H1 (cell line): ENCODE measurements around the gene DDI2. TPM values are rescaled to one million over a fixed set of nuclear protein-coding genes. Genes with fewer than 3 reads are reported as not detected.

Experiments used
- ASH2L ChIP-seq: fragments of 200-600, 300-600 bp; sonication (generic); IDR thresholded peaks from one replicate; pipeline ENCODE4 v1.7.1; 2017; ENCODE audit warnings: low read length
- CBX5 ChIP-seq: fragments of 300-800, 300-1000 bp; sonication (generic); IDR thresholded peaks from 2 replicates; pipeline ENCODE4 v1.7.1; 2016; ENCODE audit warnings: antibody characterized with exemption, low read length, low read depth
- CHD2 ChIP-seq: IDR thresholded peaks from 2 replicates; pipeline ENCODE4 v1.6.1; 2012; ENCODE audit warnings: low read length, improper control_type of control experiment
- CHD7 ChIP-seq: fragments of 300-600 bp; sonication (generic); IDR thresholded peaks from 2 replicates; pipeline ENCODE4 v1.7.1; 2012; ENCODE audit warnings: low read length, moderate library complexity, mild to moderate bottlenecking, inconsistent platforms; ENCODE audit not compliant: insufficient replicate concordance
- EGR1 ChIP-seq: IDR thresholded peaks from 2 replicates; pipeline ENCODE4 v1.6.1; 2011; ENCODE audit warnings: low read depth, low read length, borderline replicate concordance
- KDM5A ChIP-seq: fragments of 200-600 bp; IDR thresholded peaks from 2 replicates; pipeline ENCODE4 v1.7.1; 2012; ENCODE audit warnings: mild to moderate bottlenecking, low read length, inconsistent platforms, mixed read lengths
- NANOG ChIP-seq: IDR thresholded peaks from 2 replicates; pipeline ENCODE4 v1.6.1; 2011; ENCODE audit warnings: low read length, low read depth, mild to moderate bottlenecking, inconsistent platforms; ENCODE audit not compliant: insufficient read depth, poor library complexity, severe bottlenecking
- PHF8 ChIP-seq: fragments of 200-600 bp; sonication (generic); conservative IDR thresholded peaks from 2 replicates; pipeline ENCODE4 v1.7.1; 2012; ENCODE audit warnings: low read depth, mild to moderate bottlenecking, inconsistent platforms, low read length, moderate library complexity
- POLR2A ChIP-seq, 2 experiments: IDR thresholded peaks; 1 replicate in 1 of 2; 2 replicates in 1 of 2; pipeline ENCODE4 v1.6.1; 2011; ENCODE audit warnings: low read depth in 2 of 2, low read length in 2 of 2, mild to moderate bottlenecking in 2 of 2; ENCODE audit errors: control extremely low read depth in 1 of 2
- SIN3A ChIP-seq, 2 experiments: IDR thresholded peaks in 1 of 2; conservative IDR thresholded peaks in 1 of 2; 2 replicates each; pipeline ENCODE4 v1.6.1; 2011 to 2012; ENCODE audit warnings: low read length in 2 of 2, improper control_type of control experiment in 1 of 2, low read depth in 1 of 2, mild to moderate bottlenecking in 1 of 2
- SP2 ChIP-seq: IDR thresholded peaks from 2 replicates; pipeline ENCODE4 v1.6.1; 2012; ENCODE audit warnings: mild to moderate bottlenecking, low read length, inconsistent platforms
- SP4 ChIP-seq: IDR thresholded peaks from 2 replicates; pipeline ENCODE4 v1.6.1; 2012; ENCODE audit warnings: low read length, inconsistent platforms
- SUZ12 ChIP-seq: fragments of 200-600 bp; sonication (generic); IDR thresholded peaks from 2 replicates; pipeline ENCODE4 v1.6.1; 2012; ENCODE audit warnings: mild to moderate bottlenecking, inconsistent platforms, low read length, moderate library complexity, mixed read lengths
- polyA plus RNA-seq, 7 experiments: library from polyadenylated mRNA; depleted of rRNA in 3 of 7; stranded (reverse) in 5 of 7; unstranded in 2 of 7; fragments of >200 nt in 5 of 7; fragments of 200-250 nt in 2 of 7; gene quantifications; 1 replicate in 5 of 7; 2 replicates in 1 of 7; 4 replicates in 1 of 7; pipeline versions ENCODE4 v1.2.1 to v1.2.3, GENCODE V29; 2011 to 2013; ENCODE audit warnings: missing spikeins in 2 of 7, mixed read lengths in 2 of 7
- total RNA-seq: library from RNA; stranded (reverse); fragmentation: NEBNext Ultra II Directional; extraction: Animal tissue kit (Norgen Biotek cat#: 25700); gene quantifications from 2 replicates; pipeline ENCODE4 v1.2.1, GENCODE V29; 2021

The DDI2 gene
- total and polyA plus RNA-seq, 2 of the 8 experiments (the other 6 are each of a cell fraction or from before 2014, with no cell fraction given) = 7.7 to 38.3 TPM

- TF ChIP-seq CHD7 = no peak
- no peak for TF ChIP-seq PHF8
- no peak for TF ChIP-seq KDM5A
- no peak for TF ChIP-seq CBX5
- TF ChIP-seq POLR2A (IDR thresholded peaks at IDR 0.05; ENCODE audit: control extremely low read depth in 1 of 2, low read depth in 2 of 2, low read length in 2 of 2) = no peak
- no peak for TF ChIP-seq SIN3A (conservative IDR thresholded peaks at IDR 0.05 in 1 of 2, IDR thresholded peaks at IDR 0.05 in 1 of 2; ENCODE audit: low read depth in 1 of 2, low read length in 2 of 2)
- no peak for TF ChIP-seq CHD2
- TF ChIP-seq NANOG = no peak
- TF ChIP-seq EGR1 = no peak
- no peak for TF ChIP-seq SP4
- TF ChIP-seq ASH2L = no peak
- no peak for TF ChIP-seq SP2
- no peak for TF ChIP-seq SUZ12
These were observed 45.2 kb downstream of the DDI2 start (continued) for GRCh38 chr1:15662477-15662876.
